ENCODE measurements around the gene GULP1. TPM values are rescaled to one million over a fixed set of nuclear protein-coding genes. Genes with fewer than 3 reads are reported as not detected.
A peak's percentile ranks its signal among the peaks of the same experiment; 100 is the strongest.

GULP1 gene
- not detected in 2 replicates for total RNA-seq

- Mint-ChIP-seq H3K36me3 (ENCODE audit: low read depth) (no peaks in the 10 kb centered on the region), H3K4me3 (peak within 1 kb of the TSS; percentile 58), H3K27ac (no peak within 1 kb of the TSS), H3K9me3 (no peaks in the 10 kb centered on the region), H3K4me1 (peaks cover 5% of the 10 kb centered on the region), H3K27me3 (peaks cover 42% of the 10 kb centered on the region)
- DNase-seq, result no peak
- intact Hi-C loops (cut with micrococcal nuclease), result no loop called here
These were observed at the start of gene GULP1 for GRCh38 chr2:188291617-188292347. Gene GULP1 (plus strand): TSS chr2:188291874. CDS start chr2:188477703, 185,829 bp downstream.

GRCh38 chr2:188243381-188243780 is 48.3 kb upstream of the GULP1 start:
- Mint-ChIP-seq H3K36me3 (ENCODE audit: low read depth) (no peaks in the 10 kb centered on the region), H3K9me3 (no peaks in the 10 kb centered on the region), H3K27me3 (no peaks in the 10 kb centered on the region), H3K27ac (no peak overlapping the region), H3K4me3 (no peak overlapping the region), H3K4me1 (no peaks in the 10 kb centered on the region)
- DNase-seq, result no peak
- intact Hi-C loops (cut with micrococcal nuclease), result no loop called here

GRCh38 chr2:188244383-188244782 is 47.3 kb upstream of the GULP1 start:
- no peak for DNase-seq
- Mint-ChIP-seq H3K4me3 (no peak overlapping the region), H3K27ac (no peak overlapping the region), H3K9me3 (no peaks in the 10 kb centered on the region), H3K4me1 (no peaks in the 10 kb centered on the region), H3K36me3 (ENCODE audit: low read depth) (no peaks in the 10 kb centered on the region), H3K27me3 (no peaks in the 10 kb centered on the region)
- intact Hi-C loops (cut with micrococcal nuclease), result no loop called here

GRCh38 chr2:188245230-188245629 is 46.4 kb upstream of the GULP1 start:
- no peaks in the 10 kb centered on the region for H3K4me1 Mint-ChIP-seq
- H3K27ac Mint-ChIP-seq, result no peak overlapping the region
- no peaks in the 10 kb centered on the region for H3K36me3 Mint-ChIP-seq (ENCODE audit: low read depth)
- no peak overlapping the region for H3K4me3 Mint-ChIP-seq
- no peaks in the 10 kb centered on the region for H3K9me3 Mint-ChIP-seq
- intact Hi-C loops (cut with micrococcal nuclease), result no loop called here
- no peak for DNase-seq
- no peaks in the 10 kb centered on the region for H3K27me3 Mint-ChIP-seq

GRCh38 chr2:188248513-188248912 is 43.2 kb upstream of the GULP1 start:
- Mint-ChIP-seq H3K36me3 (ENCODE audit: low read depth) (no peaks in the 10 kb centered on the region), H3K27me3 (no peaks in the 10 kb centered on the region), H3K27ac (no peak overlapping the region), H3K4me3 (no peak overlapping the region), H3K9me3 (no peaks in the 10 kb centered on the region), H3K4me1 (no peaks in the 10 kb centered on the region)
- intact Hi-C loops (cut with micrococcal nuclease), result no loop called here
- DNase-seq, result no peak

- H3K36me3 Mint-ChIP-seq (ENCODE audit: low read depth), result no peaks in the 10 kb centered on the region
- intact Hi-C loops (cut with micrococcal nuclease), result no loop called here
- no peak for DNase-seq
- no peak overlapping the region for H3K4me3 Mint-ChIP-seq
- no peaks in the 10 kb centered on the region for H3K9me3 Mint-ChIP-seq
- no peaks in the 10 kb centered on the region for H3K27me3 Mint-ChIP-seq
- no peaks in the 10 kb centered on the region for H3K4me1 Mint-ChIP-seq
- no peak overlapping the region for H3K27ac Mint-ChIP-seq
These were observed 40.6 kb upstream of the GULP1 start for GRCh38 chr2:188251034-188251433.

- no peak overlapping the region for H3K27ac Mint-ChIP-seq
- intact Hi-C loops (cut with micrococcal nuclease), result no loop called here
- DNase-seq, result no peak
- no peaks in the 10 kb centered on the region for H3K36me3 Mint-ChIP-seq (ENCODE audit: low read depth)
- no peaks in the 10 kb centered on the region for H3K27me3 Mint-ChIP-seq
- H3K4me1 Mint-ChIP-seq, result no peaks in the 10 kb centered on the region
- no peak overlapping the region for H3K4me3 Mint-ChIP-seq
- H3K9me3 Mint-ChIP-seq, result no peaks in the 10 kb centered on the region
These were observed 35.3 kb upstream of the GULP1 start for GRCh38 chr2:188256420-188256819.

GRCh38 chr2:188265315-188265714 is 26.4 kb upstream of the GULP1 start:
- H3K27ac Mint-ChIP-seq, result no peak overlapping the region
- H3K4me3 Mint-ChIP-seq, result no peak overlapping the region
- H3K27me3 Mint-ChIP-seq, result no peaks in the 10 kb centered on the region
- no peaks in the 10 kb centered on the region for H3K9me3 Mint-ChIP-seq
- no peaks in the 10 kb centered on the region for H3K4me1 Mint-ChIP-seq
- intact Hi-C loops (cut with micrococcal nuclease), result no loop called here
- no peaks in the 10 kb centered on the region for H3K36me3 Mint-ChIP-seq (ENCODE audit: low read depth)
- no peak for DNase-seq

- Mint-ChIP-seq H3K4me3 (no peak overlapping the region), H3K27me3 (no peaks in the 10 kb centered on the region), H3K27ac (no peak overlapping the region), H3K4me1 (no peaks in the 10 kb centered on the region), H3K36me3 (ENCODE audit: low read depth) (no peaks in the 10 kb centered on the region), H3K9me3 (no peaks in the 10 kb centered on the region)
- intact Hi-C loops (cut with micrococcal nuclease), result no loop called here
- DNase-seq, result no peak
These were observed 23.9 kb upstream of the GULP1 start for GRCh38 chr2:188267776-188268175.

- H3K27ac Mint-ChIP-seq, result no peak overlapping the region
- DNase-seq, result no peak
- no peak overlapping the region for H3K4me3 Mint-ChIP-seq
- intact Hi-C loops (cut with micrococcal nuclease), result no loop called here
- H3K4me1 Mint-ChIP-seq, result no peaks in the 10 kb centered on the region
- no peaks in the 10 kb centered on the region for H3K27me3 Mint-ChIP-seq
- H3K36me3 Mint-ChIP-seq (ENCODE audit: low read depth), result no peaks in the 10 kb centered on the region
- H3K9me3 Mint-ChIP-seq, result no peaks in the 10 kb centered on the region
These were observed 22.7 kb upstream of the GULP1 start for GRCh38 chr2:188269004-188269403.

GRCh38 chr2:188272121-188272520 is 19.6 kb upstream of the GULP1 start:
- no peak overlapping the region for H3K27ac Mint-ChIP-seq
- H3K9me3 Mint-ChIP-seq, result no peaks in the 10 kb centered on the region
- no peak overlapping the region for H3K4me3 Mint-ChIP-seq
- H3K36me3 Mint-ChIP-seq (ENCODE audit: low read depth), result no peaks in the 10 kb centered on the region
- DNase-seq, result no peak
- intact Hi-C loops (cut with micrococcal nuclease), result no loop called here
- H3K27me3 Mint-ChIP-seq, result no peaks in the 10 kb centered on the region
- no peaks in the 10 kb centered on the region for H3K4me1 Mint-ChIP-seq

- Mint-ChIP-seq H3K4me1 (no peaks in the 10 kb centered on the region), H3K27ac (no peak overlapping the region), H3K4me3 (no peak overlapping the region), H3K27me3 (no peaks in the 10 kb centered on the region), H3K9me3 (no peaks in the 10 kb centered on the region), H3K36me3 (ENCODE audit: low read depth) (no peaks in the 10 kb centered on the region)
- DNase-seq, result no peak
- intact Hi-C loops (cut with micrococcal nuclease), result no loop called here
These were observed 17.4 kb upstream of the GULP1 start for GRCh38 chr2:188274274-188274673.

- no peaks in the 10 kb centered on the region for H3K9me3 Mint-ChIP-seq
- intact Hi-C loops (cut with micrococcal nuclease), result no loop called here
- no peak overlapping the region for H3K4me3 Mint-ChIP-seq
- H3K36me3 Mint-ChIP-seq (ENCODE audit: low read depth), result no peaks in the 10 kb centered on the region
- no peak overlapping the region for H3K27ac Mint-ChIP-seq
- no peaks in the 10 kb centered on the region for H3K27me3 Mint-ChIP-seq
- DNase-seq, result no peak
- no peaks in the 10 kb centered on the region for H3K4me1 Mint-ChIP-seq
These were observed 15.4 kb upstream of the GULP1 start for GRCh38 chr2:188276255-188276654.

GRCh38 chr2:188277786-188278185 is 13.9 kb upstream of the GULP1 start:
- H3K27ac Mint-ChIP-seq, result no peak overlapping the region
- intact Hi-C loops (cut with micrococcal nuclease), result no loop called here
- no peak for DNase-seq
- no peaks in the 10 kb centered on the region for H3K36me3 Mint-ChIP-seq (ENCODE audit: low read depth)
- H3K4me3 Mint-ChIP-seq, result no peak overlapping the region
- H3K27me3 Mint-ChIP-seq, result no peaks in the 10 kb centered on the region
- H3K9me3 Mint-ChIP-seq, result no peaks in the 10 kb centered on the region
- H3K4me1 Mint-ChIP-seq, result no peaks in the 10 kb centered on the region
